ENCODE data around the gene BMP2K.
"Not testable (repeated sequence)": the region's sequence is repeated elsewhere in the genome, so short reads cannot be mapped to it uniquely, and the experiment has no call there.

Gene BMP2K

GRCh38 chr4:78863254-78863869, 87.2 kb downstream of the BMP2K start:
- no peak for DNase-seq (ENCODE audit: low spot score)

- DNase-seq (ENCODE audit: low spot score): no peak
Measured at GRCh38 chr4:78863991-78864390, 87.8 kb downstream of the BMP2K start.

GRCh38 chr4:78864405-78865024, 88.4 kb downstream of the BMP2K start:
- DNase-seq (ENCODE audit: low spot score): peak; percentile 84

- no peak for DNase-seq (ENCODE audit: low spot score)
Measured at GRCh38 chr4:78865451-78865850, 89.3 kb downstream of the BMP2K start.

- DNase-seq (ENCODE audit: low spot score): not testable (repeated sequence)
Measured at GRCh38 chr4:78868712-78869111, 92.6 kb downstream of the BMP2K start.

GRCh38 chr4:78870056-78870455, 93.9 kb downstream of the BMP2K start:
- no peak for DNase-seq (ENCODE audit: low spot score)

GRCh38 chr4:78876568-78877320, 100.6 kb downstream of the BMP2K start:
- no peak for DNase-seq (ENCODE audit: low spot score)

GRCh38 chr4:78878031-78878430, 101.9 kb downstream of the BMP2K start:
- no peak for DNase-seq (ENCODE audit: low spot score)

- no peak for DNase-seq (ENCODE audit: low spot score)
Measured at GRCh38 chr4:78880874-78881492, 104.8 kb downstream of the BMP2K start.

- DNase-seq (ENCODE audit: low spot score): no peak
Measured at GRCh38 chr4:78885598-78885997, 109.4 kb downstream of the BMP2K start.

GRCh38 chr4:78889955-78890354, 113.8 kb downstream of the BMP2K start:
- no peak for DNase-seq (ENCODE audit: low spot score)

GRCh38 chr4:78899302-78899701, 123.2 kb downstream of the BMP2K start:
- no peak for DNase-seq (ENCODE audit: low spot score)

- no peak for DNase-seq (ENCODE audit: low spot score)
Measured at GRCh38 chr4:78901882-78902281, 125.7 kb downstream of the BMP2K start.

- DNase-seq (ENCODE audit: low spot score): no peak
Measured at GRCh38 chr4:78902298-78902697, 126.1 kb downstream of the BMP2K start.

GRCh38 chr4:78904143-78904542, 128.0 kb downstream of the BMP2K start:
- DNase-seq (ENCODE audit: low spot score): no peak

- DNase-seq (ENCODE audit: low spot score): no peak
Measured at GRCh38 chr4:78907638-78908037, 131.5 kb downstream of the BMP2K start.

GRCh38 chr4:78908974-78909373, 132.8 kb downstream of the BMP2K start:
- not testable (repeated sequence) for DNase-seq (ENCODE audit: low spot score)

GRCh38 chr4:78910612-78911011, 134.5 kb downstream of the BMP2K start:
- DNase-seq (ENCODE audit: low spot score): no peak

- DNase-seq (ENCODE audit: low spot score): no peak
Measured at GRCh38 chr4:78922207-78922606, 146.1 kb downstream of the BMP2K start.

- DNase-seq (ENCODE audit: low spot score): peak; percentile 14
Measured at GRCh38 chr4:78923464-78924312, 147.5 kb downstream of the BMP2K start.

- no peak for DNase-seq (ENCODE audit: low spot score)
Measured at GRCh38 chr4:78926826-78927225, 150.7 kb downstream of the BMP2K start.

- DNase-seq (ENCODE audit: low spot score): no peak
Measured at GRCh38 chr4:78928835-78929234, 152.7 kb downstream of the BMP2K start.

Data from RKO (cell line).